CD4-positive, alpha-beta T cell treated with Interferon alpha-2 for 1 hour (primary cell): ENCODE data around the gene SAV1.
"Not testable (repeated sequence)": the region's sequence is repeated elsewhere in the genome, so short reads cannot be mapped to it uniquely, and the experiment has no call there.

Source experiments
- DNase-seq, 2 donors: peaks; one replicate each; pipeline ENCODE4 v3.0.0-alpha.2; 2020 to 2022

The SAV1 gene

DNA sequence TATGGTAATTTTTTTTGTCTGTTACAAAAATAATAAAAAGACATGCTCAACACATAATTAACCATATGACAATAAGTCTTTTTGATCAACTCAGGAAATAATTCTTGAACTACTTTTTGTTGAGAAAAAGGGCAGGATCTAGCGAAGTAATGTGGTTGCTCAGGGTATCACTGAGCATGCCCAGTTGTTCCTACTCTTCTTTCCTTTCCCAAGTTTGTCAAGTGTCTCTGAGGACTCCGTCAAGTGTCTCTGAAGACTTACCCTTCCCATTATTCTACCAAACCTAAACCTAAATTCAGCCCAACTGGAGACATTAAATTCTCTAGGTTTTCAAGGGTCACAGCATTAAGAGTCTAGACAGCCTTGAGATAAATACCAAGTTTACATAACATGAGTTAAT is 3.5 kb downstream of the SAV1 start:
- DNase-seq = not testable (repeated sequence)

DNA sequence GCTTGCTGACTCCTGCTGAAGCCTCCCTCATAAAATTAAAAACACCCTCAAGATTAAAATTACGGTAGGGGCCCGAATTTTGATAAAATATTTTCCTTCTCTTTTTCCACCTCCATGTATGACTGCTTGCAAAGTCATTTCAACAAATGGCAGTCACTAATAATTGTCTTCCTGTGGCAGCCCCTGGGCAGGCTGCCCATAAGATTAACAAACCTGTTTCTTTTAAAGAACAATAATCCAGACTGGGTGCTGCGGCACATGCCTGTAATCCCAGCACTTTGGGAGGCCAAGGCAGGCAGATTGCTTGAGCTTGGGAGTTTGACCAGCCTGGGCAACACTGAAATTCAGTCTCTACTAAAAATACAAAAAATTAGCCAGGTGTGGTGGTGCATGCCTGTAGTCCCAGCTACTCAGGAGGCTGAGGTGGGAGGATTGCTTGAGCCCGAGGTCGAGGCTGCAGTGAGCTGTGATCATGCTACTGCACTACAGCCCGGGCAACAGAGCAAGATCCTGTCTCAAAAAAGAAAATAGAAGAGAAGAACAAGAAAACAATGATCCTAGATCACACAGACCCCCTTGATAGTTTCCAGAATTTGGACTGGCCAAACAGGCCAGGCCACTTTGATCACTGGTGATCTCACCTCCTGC is 8.7 kb downstream of the SAV1 start:
- no peak for DNase-seq

DNA sequence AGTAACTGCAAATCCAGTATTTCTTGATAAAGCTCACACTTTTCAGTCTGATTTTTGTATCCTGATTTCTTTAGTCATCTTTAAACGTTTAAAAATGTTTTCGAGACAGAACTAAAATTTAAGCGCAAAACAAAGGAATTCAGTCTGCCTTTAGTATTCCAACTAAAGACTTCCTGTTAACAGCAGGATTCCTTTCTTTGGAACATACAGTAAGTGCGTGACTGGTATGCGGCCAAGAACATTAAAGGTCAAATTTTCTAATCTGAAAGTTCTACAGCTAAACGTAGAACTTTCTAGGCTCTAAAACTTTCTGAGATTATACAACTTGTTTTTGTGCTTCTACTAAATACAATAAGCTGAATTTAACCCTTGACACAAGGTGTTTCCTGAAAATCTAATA is 9.9 kb downstream of the SAV1 start:
- DNase-seq = no peak

- no peak for DNase-seq
These were observed 10.4 kb downstream of the SAV1 start for GRCh38 chr14:50657753-50658152.

GRCh38 chr14:50656776-50657175 is 11.3 kb downstream of the SAV1 start:
- DNase-seq = no peak

GRCh38 chr14:50649691-50650090 is 18.4 kb downstream of the SAV1 start:
- DNase-seq = no peak

- DNase-seq = no peak
These were observed 20.4 kb downstream of the SAV1 start for GRCh38 chr14:50647753-50648152.

- no peak for DNase-seq
These were observed 20.8 kb downstream of the SAV1 start for GRCh38 chr14:50647282-50647681.

DNA sequence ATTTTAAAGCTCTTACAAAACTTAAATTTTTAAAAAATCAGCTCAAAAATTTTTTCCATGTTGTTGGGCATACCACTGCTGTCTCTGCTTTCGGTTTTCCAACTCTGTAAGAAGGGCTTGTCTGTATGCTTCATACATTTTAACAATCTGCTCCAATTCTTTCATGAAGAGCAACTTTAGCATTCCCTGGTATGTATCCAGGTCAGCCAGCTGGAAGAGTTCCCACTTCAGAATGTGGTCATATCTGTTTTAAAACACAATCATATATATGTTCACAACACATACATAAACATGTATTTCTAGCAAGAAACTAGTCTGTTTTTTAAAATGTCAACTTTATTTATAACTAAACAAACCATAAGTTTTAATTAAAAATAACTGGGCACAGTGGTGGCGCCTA is 33.0 kb downstream of the SAV1 start:
- no peak for DNase-seq

DNA sequence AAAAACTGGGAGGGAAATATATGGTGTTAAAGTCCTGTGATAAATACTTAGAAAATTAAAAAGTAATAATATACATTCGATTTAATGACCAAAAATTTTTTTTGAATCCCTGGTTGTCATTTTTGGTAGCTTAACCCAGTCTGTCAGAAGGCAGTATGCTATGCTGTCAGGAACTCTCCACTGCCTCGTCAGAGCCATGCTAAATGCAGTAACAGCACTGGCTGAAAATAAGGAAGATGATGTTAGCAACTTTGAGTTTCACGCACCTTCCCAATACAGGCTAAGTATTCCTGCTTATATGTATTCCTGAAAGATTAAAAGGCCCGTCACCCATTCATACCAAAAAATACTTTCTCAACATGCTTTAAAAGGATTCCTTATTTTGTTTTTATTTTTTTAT is 34.2 kb downstream of the SAV1 start:
- no peak for DNase-seq

- DNase-seq = no peak
These were observed 36.7 kb downstream of the SAV1 start for GRCh38 chr14:50631408-50631821.

- not testable (repeated sequence) for DNase-seq
These were observed 43.2 kb downstream of the SAV1 start for GRCh38 chr14:50624947-50625346.

GRCh38 chr14:50624447-50624846 is 43.7 kb downstream of the SAV1 start:
- DNase-seq = no peak

GRCh38 chr14:50622978-50623377 is 45.1 kb downstream of the SAV1 start:
- no peak for DNase-seq

DNA sequence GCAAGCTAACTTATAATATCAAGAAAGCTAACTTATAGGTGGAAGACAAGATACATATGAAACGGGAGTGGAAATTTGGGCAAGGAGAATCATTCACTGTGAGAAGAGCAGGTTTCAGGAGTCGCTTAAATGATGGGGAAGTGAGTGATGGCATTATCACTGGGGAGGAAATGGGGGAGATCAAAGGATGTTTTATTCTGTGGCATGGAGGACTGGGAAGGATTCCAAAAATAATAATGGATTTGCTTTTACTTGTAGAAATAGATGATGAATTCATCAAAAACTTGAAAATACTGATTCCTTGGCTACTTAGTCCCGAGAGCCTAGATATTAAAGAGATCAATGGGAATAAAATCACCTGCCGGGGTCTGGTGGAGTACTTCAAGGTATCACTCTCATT is 47.8 kb downstream of the SAV1 start:
- no peak for DNase-seq

- peak in 1 of 2 donors; percentile 28 for DNase-seq
These were observed 48.5 kb downstream of the SAV1 start for GRCh38 chr14:50619569-50620141.

DNA sequence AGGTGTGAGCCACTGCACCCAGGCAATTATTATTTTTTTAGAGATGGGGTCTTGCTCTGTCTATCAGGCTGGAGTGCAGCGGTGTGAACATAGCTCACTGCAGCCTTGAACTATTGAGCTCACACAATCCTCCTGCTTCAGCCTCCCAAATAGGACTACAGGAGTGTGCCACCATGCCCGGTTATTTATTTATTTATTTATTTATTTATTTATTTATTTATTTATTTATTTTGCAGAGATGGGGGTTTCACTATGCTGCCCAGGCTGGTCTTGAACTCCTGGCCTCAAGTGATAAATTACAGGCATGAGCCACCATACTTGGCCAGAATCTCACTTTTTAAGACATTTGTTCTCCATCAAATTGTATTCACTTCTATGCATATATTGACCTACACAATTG is 51.8 kb downstream of the SAV1 start:
- no peak for DNase-seq

GRCh38 chr14:50615552-50615951 is 52.6 kb downstream of the SAV1 start:
- DNase-seq = no peak

GRCh38 chr14:50615056-50615455 is 53.0 kb downstream of the SAV1 start:
- no peak for DNase-seq

GRCh38 chr14:50612806-50613205 is 55.3 kb downstream of the SAV1 start:
- no peak for DNase-seq

- no peak for DNase-seq
These were observed 57.6 kb downstream of the SAV1 start for GRCh38 chr14:50610465-50610864.

DNA sequence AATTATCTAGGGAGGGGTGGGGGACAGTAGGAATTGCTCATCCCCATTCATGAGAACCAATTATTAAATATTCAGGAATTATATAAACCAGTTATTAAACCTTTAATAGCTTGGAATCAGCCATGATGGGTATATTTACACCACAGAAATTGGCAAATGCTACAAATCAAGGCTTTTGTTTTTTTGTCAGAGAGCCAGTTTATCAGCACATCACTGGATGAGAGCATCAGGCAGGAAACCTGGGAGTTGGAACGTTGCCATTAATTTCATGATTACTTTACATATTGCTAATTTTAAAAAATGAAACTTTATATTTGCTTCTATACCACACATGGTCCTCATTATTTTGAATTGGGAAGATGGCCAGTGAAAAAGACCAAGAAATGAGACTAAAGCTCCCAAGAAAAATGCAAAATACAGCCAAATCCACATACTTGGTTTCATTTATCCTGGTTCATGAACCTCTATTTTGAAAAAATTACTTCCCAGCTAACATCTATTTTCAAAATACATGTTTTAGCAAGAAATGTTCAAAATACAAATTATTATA is 59.7 kb downstream of the SAV1 start:
- DNase-seq = no peak

DNA sequence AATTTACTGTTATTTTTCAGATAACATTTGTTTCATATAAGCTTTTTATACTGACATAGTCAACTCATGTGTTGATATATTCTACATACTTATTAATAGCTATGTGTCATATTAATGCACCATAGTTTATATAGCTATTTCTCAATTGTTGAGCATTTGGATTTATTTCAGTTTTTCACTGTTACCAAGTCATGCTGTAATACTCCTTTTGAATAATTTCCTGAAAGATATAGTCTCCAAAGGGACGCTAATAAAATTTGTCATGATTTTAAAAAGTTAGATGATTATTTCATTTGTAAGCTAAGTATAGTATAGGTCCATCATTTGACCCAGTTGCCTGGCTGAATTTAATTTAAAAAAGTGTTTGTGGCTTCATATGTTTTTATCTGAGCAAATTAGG is 60.3 kb downstream of the SAV1 start:
- DNase-seq = no peak

DNA sequence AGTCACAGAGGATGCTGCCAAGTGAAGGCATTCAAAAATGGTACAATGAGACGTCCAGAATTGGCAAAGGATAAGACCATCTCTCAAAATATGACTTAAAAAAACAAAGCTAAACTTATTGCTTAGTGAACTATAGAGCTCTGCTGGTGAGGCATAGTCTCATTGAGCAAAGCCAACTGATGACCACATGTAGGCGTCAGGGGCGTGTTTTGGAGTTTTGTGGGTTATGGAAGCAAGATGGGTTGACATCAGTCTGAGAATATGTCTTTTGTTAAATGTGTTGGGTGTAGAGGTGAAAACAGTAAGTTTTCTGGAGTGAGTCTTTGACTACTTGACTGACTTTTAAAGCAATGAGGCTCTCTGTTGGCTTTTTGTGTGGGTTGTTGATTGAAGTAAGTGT is 60.9 kb downstream of the SAV1 start:
- DNase-seq = no peak

GRCh38 chr14:50606468-50606867 is 61.6 kb downstream of the SAV1 start:
- no peak for DNase-seq
